Motor neuron (in vitro differentiated cells): ENCODE results near the gene MCF2L2. TPM values are rescaled to one million over a fixed set of nuclear protein-coding genes. Genes with fewer than 3 reads are reported as not detected.
"Not testable (repeated sequence)": the region's sequence is repeated elsewhere in the genome, so short reads cannot be mapped to it uniquely, and the experiment has no call there.

ENCODE experiments used
- ATAC-seq, 8 experiments: fragments of 200-7000 bp; cut with Tn5 transposase; replicated peaks in 6 of 8; 2 replicates each; pipeline ENCODE4 v1.8.0; 2021; ENCODE audit warnings: mild to moderate bottlenecking in 8 of 8, moderate library complexity in 8 of 8
- H3K27ac ChIP-seq, 2 donors: fragments of 250-450 bp; sonication (Bioruptor Pico); 2 replicates each; pipeline ENCODE4 v1.9.0; 2021; ENCODE audit warnings: antibody characterized with exemption in 2 of 2, mild to moderate bottlenecking in 2 of 2, moderate library complexity in 1 of 2
- H3K4me1 ChIP-seq, 2 donors: fragments of 250-450 bp; sonication (Bioruptor Pico); replicated peaks in 1 of 2; 2 replicates each; pipeline ENCODE4 v1.6.1; 2021; ENCODE audit warnings: antibody characterized with exemption in 2 of 2, mild to moderate bottlenecking in 2 of 2, moderate library complexity in 1 of 2
- H3K4me3 ChIP-seq, 5 donors: fragments of 250-450 bp; sonication (Bioruptor Pico); 2 replicates each; pipeline ENCODE4 v1.9.0; 2021; ENCODE audit warnings: antibody characterized with exemption in 5 of 5, mild to moderate bottlenecking in 5 of 5, moderate library complexity in 4 of 5
- WGBS, 10 experiments: fragments of 450-650 bp; shearing (Covaris generic); methylation state at CpG; one replicate each; pipeline ENCODE4 v1.0.0; 2022; 5-methylcytosine and 5-hydroxymethylcytosine counted together
- in situ Hi-C, 9 experiments: fragments of 400-800 bp; cut with MboI; loops; one replicate each; pipeline ENCODE4 v1.15.0; 2021; ENCODE audit warnings: low sequenced_read_pairs in 9 of 9, low pct_unique_long_range_greater_than_20kb in 2 of 9; ENCODE audit not compliant: unreplicated experiment in 9 of 9
- total RNA-seq, 8 experiments: library from RNA; unstranded; fragments of 300-600 nt; gene quantifications; 2 replicates each; pipeline versions ENCODE4 v1.2.3 to v1.2.4, GENCODE V29; 2022

Gene MCF2L2
- total RNA-seq, 8 experiments from 2014 or later, result 0.81 to 16.4 (median 5.6) TPM

- Histone ChIP-seq H3K4me3 (no peak overlapping the region), H3K27ac (no peak overlapping the region), H3K4me1 (no peaks in the 10 kb centered on the region)
- in situ Hi-C loops, result no loop called here
- WGBS, 10 experiments, result 80 to 100% (median 80%) methylated on average over 1 of the region's 1 CpG; no CpG with 5 or more reads in 7 of the 10 experiments
- ATAC-seq, result no peak
Measured at GRCh38 chr3:183242431-183242830, 186.0 kb downstream of the MCF2L2 start.

- 0 to 100% (median 85%) methylated on average over 1 to 5 of the region's 5 CpGs; no CpG with 5 or more reads in 3 of the 10 experiments for WGBS, 10 experiments
- no peak for ATAC-seq
- in situ Hi-C loops, result no loop called here
- H3K4me3 ChIP-seq, result no peak overlapping the region
- no peaks in the 10 kb centered on the region for H3K4me1 ChIP-seq
- H3K27ac ChIP-seq, result no peak overlapping the region
Measured at GRCh38 chr3:183239046-183239445, 189.4 kb downstream of the MCF2L2 start.

- H3K4me3 ChIP-seq, result no peak overlapping the region
- H3K4me1 ChIP-seq, result no peaks in the 10 kb centered on the region
- no peak overlapping the region for H3K27ac ChIP-seq
- no peak for ATAC-seq
- WGBS, 10 experiments, result 38 to 97% (median 73%) methylated on average over 3 to 4 of the region's 4 CpGs; no CpG with 5 or more reads in 2 of the 10 experiments
- in situ Hi-C loops, result no loop called here
Measured at GRCh38 chr3:183233966-183234365, 194.5 kb downstream of the MCF2L2 start.

GRCh38 chr3:183230826-183231225 is 197.6 kb downstream of the MCF2L2 start:
- 25 to 100% (median 84%) methylated on average over 1 to 3 of the region's 3 CpGs; no CpG with 5 or more reads in 2 of the 10 experiments for WGBS, 10 experiments
- in situ Hi-C loops, result no loop called here
- ATAC-seq, result no peak
- H3K27ac ChIP-seq, result no peak overlapping the region
- no peaks in the 10 kb centered on the region for H3K4me1 ChIP-seq
- no peak overlapping the region for H3K4me3 ChIP-seq

- H3K4me3 ChIP-seq, H3K27ac ChIP-seq, in situ Hi-C loops, ATAC-seq, H3K4me1 ChIP-seq: not testable (repeated sequence)
- 49 to 95% (median 82%) methylated on average over 2 to 7 of the region's 8 CpGs; no CpG with 5 or more reads in 2 of the 10 experiments for WGBS, 10 experiments
Measured at GRCh38 chr3:183230251-183230650, 198.2 kb downstream of the MCF2L2 start.

GRCh38 chr3:183229178-183229577 is 199.2 kb downstream of the MCF2L2 start:
- in situ Hi-C loops, result no loop called here

GRCh38 chr3:183227586-183227985 is 200.8 kb downstream of the MCF2L2 start:
- 0 to 100% (median 79%) methylated on average over 1 to 4 of the region's 4 CpGs; no CpG with 5 or more reads in 1 of the 10 experiments for WGBS, 10 experiments
- no peak for ATAC-seq
- Histone ChIP-seq H3K27ac (no peak overlapping the region), H3K4me1 (no peaks in the 10 kb centered on the region), H3K4me3 (no peak overlapping the region)
- in situ Hi-C loops, result no loop called here

More at GRCh38 chr3:183229178-183229577, 199.2 kb downstream of the MCF2L2 start:
- Histone ChIP-seq H3K4me1 (no peaks in the 10 kb centered on the region), H3K4me3 (no peak overlapping the region), H3K27ac (no peak overlapping the region)
- 17 to 100% (median 75%) methylated on average over 1 of the region's 1 CpG; no CpG with 5 or more reads in 4 of the 10 experiments for WGBS, 10 experiments
- ATAC-seq, result no peak

- H3K4me3 ChIP-seq, result no peak overlapping the region
- H3K4me1 ChIP-seq, result no peaks in the 10 kb centered on the region
- 31 to 95% (median 70%) methylated on average over 2 to 5 of the region's 9 CpGs; no CpG with 5 or more reads in 1 of the 10 experiments for WGBS, 10 experiments
- no peak overlapping the region for H3K27ac ChIP-seq
- ATAC-seq, result no peak
- in situ Hi-C loops, result no loop called here
Measured at GRCh38 chr3:183226333-183226890, 202.0 kb downstream of the MCF2L2 start.

GRCh38 chr3:183224180-183224970 is 204.0 kb downstream of the MCF2L2 start:
- 38 to 85% (median 73%) methylated on average over 2 to 8 of the region's 11 CpGs; no CpG with 5 or more reads in 4 of the 10 experiments for WGBS, 10 experiments
- ATAC-seq, result no peak
- no peak overlapping the region for H3K4me3 ChIP-seq
- in situ Hi-C loops, result no loop called here
- H3K4me1 ChIP-seq, result no peaks in the 10 kb centered on the region
- no peak overlapping the region for H3K27ac ChIP-seq

- 45 to 100% (median 80%) methylated on average over 1 to 3 of the region's 3 CpGs; no CpG with 5 or more reads in 4 of the 10 experiments for WGBS, 10 experiments
- no peaks in the 10 kb centered on the region for H3K4me1 ChIP-seq
- in situ Hi-C loops, result no loop called here
- no peak for ATAC-seq
- no peak overlapping the region for H3K27ac ChIP-seq
- H3K4me3 ChIP-seq, result no peak overlapping the region
Measured at GRCh38 chr3:183222631-183223235, 205.7 kb downstream of the MCF2L2 start.

- 0 to 100% (median 50%) methylated on average over 1 to 5 of the region's 5 CpGs; no CpG with 5 or more reads in 1 of the 10 experiments for WGBS, 10 experiments
- in situ Hi-C loops, result no loop called here
- H3K4me3 ChIP-seq, result no peak overlapping the region
- ATAC-seq, result peak in 5 of 8 experiments; percentile 36 to 98 (median 63)
- H3K27ac ChIP-seq, result no peak overlapping the region
- no peaks in the 10 kb centered on the region for H3K4me1 ChIP-seq
Measured at GRCh38 chr3:183220828-183221227, 207.6 kb downstream of the MCF2L2 start.

- ATAC-seq, result no peak
- 58 to 100% (median 94%) methylated on average over 1 to 2 of the region's 2 CpGs; no CpG with 5 or more reads in 2 of the 10 experiments for WGBS, 10 experiments
- no peak overlapping the region for H3K27ac ChIP-seq
- H3K4me1 ChIP-seq, result no peaks in the 10 kb centered on the region
- no peak overlapping the region for H3K4me3 ChIP-seq
- in situ Hi-C loops, result no loop called here
Measured at GRCh38 chr3:183218826-183219225, 209.6 kb downstream of the MCF2L2 start.
